LHCN-M2 (cell line): ENCODE results near the gene TARP.
A peak's percentile ranks its signal among the peaks of the same experiment; 100 is the strongest.
"Not testable (repeated sequence)": the region's sequence is repeated elsewhere in the genome, so short reads cannot be mapped to it uniquely, and the experiment has no call there.

Experiments
- DNase-seq: peaks from one replicate; pipeline ENCODE4 v3.0.0-alpha.2; 2012; ENCODE audit warnings: low read depth

Gene TARP

GRCh38 chr7:38262545-38262944 lies 10.9 kb downstream of the TARP start:
- DNase-seq = no peak

- not testable (repeated sequence) for DNase-seq
Measured at GRCh38 chr7:38262026-38262425, 11.4 kb downstream of the TARP start.

- not testable (repeated sequence) for DNase-seq
Measured at GRCh38 chr7:38261601-38262000, 11.8 kb downstream of the TARP start.

- not testable (repeated sequence) for DNase-seq
Measured at GRCh38 chr7:38259157-38259556, 14.3 kb downstream of the TARP start.

- DNase-seq = no peak
Measured at GRCh38 chr7:38257350-38257677, 16.1 kb downstream of the TARP start.

- DNase-seq = not testable (repeated sequence)
Measured at GRCh38 chr7:38249849-38250248, 23.6 kb downstream of the TARP start.

GRCh38 chr7:38248069-38248567 lies 25.3 kb downstream of the TARP start:
- no peak for DNase-seq

- DNase-seq = no peak
Measured at GRCh38 chr7:38245409-38245977, 27.9 kb downstream of the TARP start.

GRCh38 chr7:38244516-38244915 lies 28.9 kb downstream of the TARP start:
- DNase-seq = no peak

- DNase-seq = not testable (repeated sequence)
Measured at GRCh38 chr7:38243345-38243744, 30.1 kb downstream of the TARP start.

- no peak for DNase-seq
Measured at GRCh38 chr7:38242814-38243213, 30.6 kb downstream of the TARP start.

- DNase-seq = no peak
Measured at GRCh38 chr7:38241071-38241470, 32.4 kb downstream of the TARP start.

GRCh38 chr7:38239129-38239528 lies 34.3 kb downstream of the TARP start:
- DNase-seq = not testable (repeated sequence)

- DNase-seq = no peak
Measured at GRCh38 chr7:38235606-38236005, 37.8 kb downstream of the TARP start.

GRCh38 chr7:38234759-38235158 lies 38.7 kb downstream of the TARP start:
- DNase-seq = not testable (repeated sequence)

- peak; percentile 64 for DNase-seq
Measured at GRCh38 chr7:38232502-38233366, 40.7 kb downstream of the TARP start.

GRCh38 chr7:38229884-38230642 lies 43.4 kb downstream of the TARP start:
- no peak for DNase-seq

- DNase-seq = peak; percentile 55
Measured at GRCh38 chr7:38229386-38229785, 44.0 kb downstream of the TARP start.

GRCh38 chr7:38224392-38224791 lies 49.0 kb downstream of the TARP start:
- DNase-seq = no peak

GRCh38 chr7:38223306-38223705 lies 50.1 kb downstream of the TARP start:
- DNase-seq = no peak

GRCh38 chr7:38222481-38223096 lies 50.8 kb downstream of the TARP start:
- peak; percentile 67 for DNase-seq

GRCh38 chr7:38220452-38220851 lies 53.0 kb downstream of the TARP start:
- DNase-seq = no peak
